Gastroesophageal sphincter (tissue), 3 donors: ENCODE results near the gene SMC4.

Experiments used
- EP300 ChIP-seq: sonication (generic); formaldehyde crosslinking; IDR thresholded peaks from one replicate; pipeline ENCODE4 v1.6.1; 2017; ENCODE audit warnings: antibody characterized with exemption, mild to moderate bottlenecking
- POLR2AphosphoS5 ChIP-seq: sonication (generic); formaldehyde crosslinking; IDR thresholded peaks from one replicate; pipeline ENCODE4 v1.6.1; 2017; ENCODE audit warnings: antibody characterized with exemption
- TF ChIP-seq, protein P1 (sequence below), 4 experiments: fragments of 200-600 bp in 2 of 4; fragments of 450-650 bp in 2 of 4; sonication (generic) in 1 of 4; IDR thresholded peaks; one replicate each; pipeline ENCODE4 v1.5.1; 2017 to 2019; ENCODE audit warnings: antibody characterized with exemption in 4 of 4, mild to moderate bottlenecking in 2 of 4, moderate library complexity in 2 of 4

- TF ChIP-seq, protein P1, sequence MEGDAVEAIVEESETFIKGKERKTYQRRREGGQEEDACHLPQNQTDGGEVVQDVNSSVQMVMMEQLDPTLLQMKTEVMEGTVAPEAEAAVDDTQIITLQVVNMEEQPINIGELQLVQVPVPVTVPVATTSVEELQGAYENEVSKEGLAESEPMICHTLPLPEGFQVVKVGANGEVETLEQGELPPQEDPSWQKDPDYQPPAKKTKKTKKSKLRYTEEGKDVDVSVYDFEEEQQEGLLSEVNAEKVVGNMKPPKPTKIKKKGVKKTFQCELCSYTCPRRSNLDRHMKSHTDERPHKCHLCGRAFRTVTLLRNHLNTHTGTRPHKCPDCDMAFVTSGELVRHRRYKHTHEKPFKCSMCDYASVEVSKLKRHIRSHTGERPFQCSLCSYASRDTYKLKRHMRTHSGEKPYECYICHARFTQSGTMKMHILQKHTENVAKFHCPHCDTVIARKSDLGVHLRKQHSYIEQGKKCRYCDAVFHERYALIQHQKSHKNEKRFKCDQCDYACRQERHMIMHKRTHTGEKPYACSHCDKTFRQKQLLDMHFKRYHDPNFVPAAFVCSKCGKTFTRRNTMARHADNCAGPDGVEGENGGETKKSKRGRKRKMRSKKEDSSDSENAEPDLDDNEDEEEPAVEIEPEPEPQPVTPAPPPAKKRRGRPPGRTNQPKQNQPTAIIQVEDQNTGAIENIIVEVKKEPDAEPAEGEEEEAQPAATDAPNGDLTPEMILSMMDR (IDR thresholded peaks at IDR 0.05) = no peak
- TF ChIP-seq EP300 = no peak
- no peak for TF ChIP-seq POLR2AphosphoS5
Observed at GRCh38 chr3:160384639-160385318, 14.7 kb upstream of the SMC4 start.
